Spleen (tissue), 11 donors: ENCODE measurements around the gene MED9. TPM values are rescaled to one million over a fixed set of nuclear protein-coding genes. Genes with fewer than 3 reads are reported as not detected.

ENCODE experiments used
- DNase-seq: peaks from one replicate; pipeline ENCODE4 v3.0.0-alpha.2; 2020
- H3K27ac ChIP-seq, 8 donors: fragments of 200-600 bp; sonication (generic) in 7 of 8; 1 replicate in 4 of 8; 2 replicates in 4 of 8; pipeline versions ENCODE4 v1.5.0 to v1.8.0; 2016 to 2021; ENCODE audit warnings: inconsistent platforms in 4 of 8, mild to moderate bottlenecking in 4 of 8, moderate library complexity in 1 of 8
- H3K27me3 ChIP-seq, 7 donors: fragments of 200-600 bp; sonication (generic) in 6 of 7; replicated peaks in 1 of 7; 1 replicate in 4 of 7; 2 replicates in 3 of 7; pipeline versions ENCODE4 v1.5.0 to v1.8.0; 2016 to 2021; ENCODE audit warnings: inconsistent platforms in 3 of 7, mild to moderate bottlenecking in 1 of 7
- H3K36me3 ChIP-seq, 6 donors: fragments of 200-600 bp; sonication (generic) in 5 of 6; 1 replicate in 4 of 6; 2 replicates in 2 of 6; pipeline versions ENCODE4 v1.5.0 to v1.8.0; 2016 to 2021; ENCODE audit warnings: inconsistent platforms in 2 of 6
- H3K4me1 ChIP-seq, 6 donors: fragments of 200-600 bp; sonication (generic) in 5 of 6; 1 replicate in 3 of 6; 2 replicates in 3 of 6; pipeline versions ENCODE4 v1.5.0 to v1.8.0; 2016 to 2021; ENCODE audit warnings: inconsistent platforms in 3 of 6
- H3K4me3 ChIP-seq, 8 donors: fragments of 200-600 bp; sonication (generic) in 7 of 8; 1 replicate in 4 of 8; 2 replicates in 4 of 8; pipeline versions ENCODE4 v1.5.0 to v1.8.0; 2016 to 2021; ENCODE audit warnings: inconsistent platforms in 4 of 8, mild to moderate bottlenecking in 4 of 8, moderate library complexity in 2 of 8
- H3K9me3 ChIP-seq, 8 donors: fragments of 200-600 bp; sonication (generic) in 7 of 8; 1 replicate in 4 of 8; 2 replicates in 4 of 8; pipeline versions ENCODE4 v1.5.0 to v1.8.0; 2016 to 2021; ENCODE audit warnings: inconsistent platforms in 4 of 8
- CTCF ChIP-seq, 11 experiments: fragments of 200-600 bp in 7 of 11; fragments of 450-650 bp in 4 of 11; sonication (generic) in 4 of 11; IDR thresholded peaks in 8 of 11; conservative IDR thresholded peaks in 3 of 11; 1 replicate in 7 of 11; 2 replicates in 4 of 11; pipeline versions ENCODE4 v1.4.0 to v1.8.0; 2016 to 2021; ENCODE audit warnings: antibody characterized with exemption in 11 of 11, inconsistent platforms in 4 of 11, mild to moderate bottlenecking in 1 of 11
- POLR2A ChIP-seq, 3 donors: fragments of 450-650 bp; IDR thresholded peaks; one replicate each; pipeline ENCODE4 v1.5.1; 2017; ENCODE audit warnings: antibody characterized with exemption in 3 of 3, mild to moderate bottlenecking in 1 of 3
- POLR2AphosphoS5 ChIP-seq, 3 donors: sonication (generic); formaldehyde crosslinking; IDR thresholded peaks; one replicate each; pipeline ENCODE4 v1.5.1; 2017; ENCODE audit warnings: antibody characterized with exemption in 3 of 3
- WGBS, 5 donors: extraction: QIAGEN DNeasy Blood & Tissue Kit in 3 of 5; methylation state at CpG; one replicate each; pipeline versions ENCODE4 v1.1.5 to v1.1.7; 2013 to 2018; 5-methylcytosine and 5-hydroxymethylcytosine counted together
- intact Hi-C: fragments of 100-400 bp; cut with DNase I; formaldehyde crosslinking; loops from one replicate; pipeline ENCODE4 v1.15.0; 2023; ENCODE audit warnings: low total_unique reads
- polyA plus RNA-seq, 3 donors: library from polyadenylated mRNA; stranded (reverse); fragments of 200-250 nt; gene quantifications; one replicate each; pipeline ENCODE4 v1.2.1, GENCODE V29; 2013
- total RNA-seq, 7 donors: library from RNA; depleted of rRNA in 3 of 7; stranded (reverse); fragments of >200 nt in 3 of 7; fragmentation: NEBNext Ultra II Directional in 4 of 7; extraction: Animal tissue kit (Norgen Biotek cat#: 25700) in 4 of 7; gene quantifications; one replicate each; pipeline versions ENCODE4 v1.1.0 to v1.2.1, GENCODE V29; 2016 to 2021
- donor health status: healthy with polysubstance abuse.
- donor health status: DM: no; HTN: no; CAD: no; lungs with moderate emphysema.
- donor health status: DM: no; HTN: no; CAD: no.
- donor health status: Bipolar disorder and iron deficiency.
- donor health status: healthy.
- donor health status: DM: no; HTN: no; CAD: no.
- donor health status: DM: yes; HTN: yes; CAD: no.

MED9 gene
- total and polyA plus RNA-seq, 10 donors = 8.5 to 19.2 (median 14.1) TPM

DNA sequence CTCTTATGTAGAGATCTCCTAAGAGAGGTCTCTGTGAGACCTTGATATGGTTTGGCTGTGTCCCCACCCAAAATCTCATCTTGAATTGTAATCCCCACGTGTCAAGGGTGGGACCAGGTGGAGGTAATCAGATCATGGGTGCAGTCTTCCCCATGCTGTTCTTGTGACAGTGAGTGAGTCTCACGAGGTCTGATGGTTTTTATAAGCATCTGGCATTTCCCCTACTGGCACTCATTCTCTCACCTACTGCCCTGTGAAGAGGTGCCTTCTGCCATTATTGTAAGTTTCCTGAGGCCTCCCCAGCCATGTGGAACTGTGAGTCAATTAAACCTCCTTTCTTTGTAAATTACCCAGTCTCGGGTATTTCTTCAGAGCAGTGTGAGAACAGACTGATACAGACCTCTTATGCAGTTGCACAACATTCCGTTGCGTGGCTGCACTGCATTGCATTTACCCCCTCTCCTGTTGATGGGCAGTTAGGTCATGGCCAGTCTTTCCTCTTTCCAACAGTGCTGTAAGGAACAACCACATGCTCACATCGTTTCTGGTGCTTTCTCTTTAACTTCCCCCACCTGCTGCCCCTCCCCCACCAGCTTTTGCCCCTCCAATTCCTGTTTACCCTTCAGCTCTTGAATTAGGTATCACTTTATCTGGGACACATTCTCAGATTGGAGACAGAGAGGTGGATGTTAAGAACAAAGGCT lies 43.6 kb upstream of the MED9 start:
- intact Hi-C loops = no loop called here
- H3K27ac ChIP-seq = no peak overlapping the region
- TF ChIP-seq POLR2AphosphoS5 (IDR thresholded peaks at IDR 0.05) (no peak), CTCF (IDR thresholded peaks at IDR 0.05 in 8 of 11, conservative IDR thresholded peaks at IDR 0.05 in 3 of 11) (no peak)

DNA sequence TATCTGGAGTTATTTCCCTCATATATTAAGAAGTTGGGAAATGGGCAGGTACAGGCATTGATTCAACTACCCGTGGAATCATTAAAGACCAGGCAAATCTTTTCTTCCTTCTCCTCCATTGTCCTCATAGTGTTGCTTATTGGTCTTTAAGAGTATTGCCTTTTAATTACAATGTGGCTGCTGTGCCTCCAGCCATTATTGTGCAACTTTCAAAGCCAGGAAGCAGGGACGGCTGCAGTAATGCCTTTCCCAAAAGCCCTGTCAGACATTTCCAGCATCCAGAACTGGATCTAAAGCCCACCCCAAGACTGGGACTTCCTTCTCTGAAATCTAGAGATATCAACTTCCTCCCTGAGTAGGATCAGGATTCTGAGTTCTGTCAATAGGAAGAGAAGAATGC lies 42.3 kb upstream of the MED9 start:
- no peaks in the 10 kb centered on the region for H3K9me3 ChIP-seq
- WGBS, 5 donors = 40 to 66% (median 54%) methylated on average over 2 of the region's 2 CpGs
- intact Hi-C loops = no loop called here
- H3K36me3 ChIP-seq = no peaks in the 10 kb centered on the region
- H3K27me3 ChIP-seq = no peaks in the 10 kb centered on the region
- H3K27ac ChIP-seq = no peak overlapping the region
- no peak for TF ChIP-seq POLR2A (IDR thresholded peaks at IDR 0.05)
- TF ChIP-seq CTCF (IDR thresholded peaks at IDR 0.05 in 8 of 11, conservative IDR thresholded peaks at IDR 0.05 in 3 of 11) = no peak
- no peak for TF ChIP-seq POLR2AphosphoS5 (IDR thresholded peaks at IDR 0.05)
- H3K4me3 ChIP-seq = no peak overlapping the region
- no peak for DNase-seq
- peaks cover 0 to 8% (median 0%) of the 10 kb centered on the region in 6 donors for H3K4me1 ChIP-seq

More for the DNA sequence above, 43.6 kb upstream of the MED9 start:
- WGBS, 5 donors = 41 to 62% (median 50%) methylated on average over 6 of the region's 6 CpGs
- peaks cover 0 to 8% (median 0%) of the 10 kb centered on the region in 6 donors for H3K4me1 ChIP-seq
- H3K4me3 ChIP-seq = no peak overlapping the region
- H3K27me3 ChIP-seq = no peaks in the 10 kb centered on the region
- no peaks in the 10 kb centered on the region for H3K36me3 ChIP-seq
- no peak for DNase-seq
- no peaks in the 10 kb centered on the region for H3K9me3 ChIP-seq

DNA sequence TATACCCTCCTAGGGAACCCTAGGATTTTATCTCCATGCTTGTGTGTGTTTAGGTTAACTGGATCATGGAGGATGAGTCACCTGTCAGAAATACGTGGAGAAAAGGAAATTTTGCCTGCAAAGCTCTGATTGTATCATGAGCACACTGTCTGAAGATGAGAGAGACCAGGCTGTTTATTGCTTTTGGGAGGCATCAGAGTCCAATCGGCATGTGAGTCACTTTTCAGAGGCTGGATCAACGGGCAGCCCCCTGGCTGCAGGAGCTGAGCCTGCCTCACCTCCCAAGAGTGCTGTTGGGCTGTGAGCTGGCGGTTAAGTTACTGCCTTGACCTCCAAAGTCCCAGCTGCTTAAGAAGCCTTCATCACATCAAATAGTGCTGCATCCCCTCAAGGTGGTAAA lies 41.5 kb upstream of the MED9 start:
- 62 to 82% (median 76%) methylated on average over 4 of the region's 4 CpGs for WGBS, 5 donors
- DNase-seq = no peak
- intact Hi-C loops = loop anchor here (5.0 kb wide), 1 partner anchor 78 kb away; no protein-coding TSS in a partner anchor

More for the DNA sequence above, 41.5 kb upstream of the MED9 start:
- H3K27me3 ChIP-seq = no peaks in the 10 kb centered on the region
- no peak for TF ChIP-seq POLR2A (IDR thresholded peaks at IDR 0.05)
- TF ChIP-seq POLR2AphosphoS5 (IDR thresholded peaks at IDR 0.05) = no peak
- no peak for TF ChIP-seq CTCF (IDR thresholded peaks at IDR 0.05 in 8 of 11, conservative IDR thresholded peaks at IDR 0.05 in 3 of 11)
- H3K4me1 ChIP-seq = peaks cover 0 to 15% (median 3%) of the 10 kb centered on the region in 6 donors
- H3K27ac ChIP-seq = no peak overlapping the region
- H3K9me3 ChIP-seq = no peaks in the 10 kb centered on the region
- no peak overlapping the region for H3K4me3 ChIP-seq
- H3K36me3 ChIP-seq = no peaks in the 10 kb centered on the region
